Progenitor cell of endocrine pancreas (in vitro differentiated cells): ENCODE measurements around the gene GLP2R. TPM values are rescaled to one million over a fixed set of nuclear protein-coding genes. Genes with fewer than 3 reads are reported as not detected.

Experiments
- DNase-seq: peaks from one replicate; pipeline ENCODE4 v3.0.0; 2021; ENCODE audit warnings: low spot score; ENCODE audit not compliant: unreplicated experiment
- H3K27ac Mint-ChIP-seq: 2 replicates; pipeline ENCODE4 v1.8.0; 2021; ENCODE audit warnings: mild to moderate bottlenecking, moderate library complexity, mixed read lengths
- H3K27me3 Mint-ChIP-seq: 2 replicates; pipeline ENCODE4 v1.8.0; 2021; ENCODE audit warnings: mixed read lengths
- H3K36me3 Mint-ChIP-seq: 2 replicates; pipeline ENCODE4 v1.8.0; 2022; ENCODE audit warnings: mixed read lengths; ENCODE audit not compliant: insufficient read depth
- H3K4me1 Mint-ChIP-seq: 2 replicates; pipeline ENCODE4 v1.8.0; 2021; ENCODE audit warnings: low read depth, mixed read lengths
- H3K4me3 Mint-ChIP-seq: 2 replicates; pipeline ENCODE4 v1.8.0; 2021; ENCODE audit warnings: low read depth, mild to moderate bottlenecking, moderate library complexity, mixed read lengths
- H3K9me3 Mint-ChIP-seq: 2 replicates; pipeline ENCODE4 v1.8.0; 2021; ENCODE audit warnings: low read depth, mixed read lengths
- total RNA-seq: library from RNA; stranded (reverse); gene quantifications from 2 replicates; pipeline ENCODE4 v1.2.1, GENCODE V29; 2021
- TF ChIP-seq, protein P1 (sequence below): fragments of 200-600 bp; sonication (generic); IDR thresholded peaks from one replicate; pipeline ENCODE4 v1.5.0; 2021; ENCODE audit warnings: antibody characterized with exemption, mild to moderate bottlenecking; ENCODE audit not compliant: unreplicated experiment

The GLP2R gene
- total RNA-seq, 1 donor from 2014 or later = not detected

DNA sequence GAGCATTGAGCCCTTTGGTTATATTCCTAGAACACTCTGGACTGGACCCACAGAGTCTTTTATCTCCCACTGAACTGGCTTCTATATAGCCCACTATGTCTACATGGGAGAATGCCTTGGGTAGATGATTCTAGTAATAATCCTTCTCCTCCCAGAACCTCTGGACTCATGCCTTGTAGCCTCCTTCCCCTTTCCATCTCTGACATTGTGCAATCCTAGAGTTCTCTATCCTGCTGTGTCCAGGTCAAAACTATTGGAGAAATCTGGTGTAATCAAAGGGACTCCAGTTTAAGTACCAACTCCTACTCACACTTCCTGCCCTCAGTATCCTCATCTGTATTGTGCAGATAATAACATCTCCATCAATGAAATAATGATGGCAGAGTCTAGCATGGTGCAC, 70.2 kb downstream of the GLP2R start:
- Mint-ChIP-seq H3K36me3 (no peaks in the 10 kb centered on the region), H3K27ac (no peak overlapping the region), H3K4me3 (no peak overlapping the region), H3K27me3 (peaks cover 36% of the 10 kb centered on the region), H3K9me3 (peaks cover 3% of the 10 kb centered on the region), H3K4me1 (no peaks in the 10 kb centered on the region)
- TF ChIP-seq, protein P1, sequence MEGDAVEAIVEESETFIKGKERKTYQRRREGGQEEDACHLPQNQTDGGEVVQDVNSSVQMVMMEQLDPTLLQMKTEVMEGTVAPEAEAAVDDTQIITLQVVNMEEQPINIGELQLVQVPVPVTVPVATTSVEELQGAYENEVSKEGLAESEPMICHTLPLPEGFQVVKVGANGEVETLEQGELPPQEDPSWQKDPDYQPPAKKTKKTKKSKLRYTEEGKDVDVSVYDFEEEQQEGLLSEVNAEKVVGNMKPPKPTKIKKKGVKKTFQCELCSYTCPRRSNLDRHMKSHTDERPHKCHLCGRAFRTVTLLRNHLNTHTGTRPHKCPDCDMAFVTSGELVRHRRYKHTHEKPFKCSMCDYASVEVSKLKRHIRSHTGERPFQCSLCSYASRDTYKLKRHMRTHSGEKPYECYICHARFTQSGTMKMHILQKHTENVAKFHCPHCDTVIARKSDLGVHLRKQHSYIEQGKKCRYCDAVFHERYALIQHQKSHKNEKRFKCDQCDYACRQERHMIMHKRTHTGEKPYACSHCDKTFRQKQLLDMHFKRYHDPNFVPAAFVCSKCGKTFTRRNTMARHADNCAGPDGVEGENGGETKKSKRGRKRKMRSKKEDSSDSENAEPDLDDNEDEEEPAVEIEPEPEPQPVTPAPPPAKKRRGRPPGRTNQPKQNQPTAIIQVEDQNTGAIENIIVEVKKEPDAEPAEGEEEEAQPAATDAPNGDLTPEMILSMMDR = no peak
- DNase-seq = no peak

DNA sequence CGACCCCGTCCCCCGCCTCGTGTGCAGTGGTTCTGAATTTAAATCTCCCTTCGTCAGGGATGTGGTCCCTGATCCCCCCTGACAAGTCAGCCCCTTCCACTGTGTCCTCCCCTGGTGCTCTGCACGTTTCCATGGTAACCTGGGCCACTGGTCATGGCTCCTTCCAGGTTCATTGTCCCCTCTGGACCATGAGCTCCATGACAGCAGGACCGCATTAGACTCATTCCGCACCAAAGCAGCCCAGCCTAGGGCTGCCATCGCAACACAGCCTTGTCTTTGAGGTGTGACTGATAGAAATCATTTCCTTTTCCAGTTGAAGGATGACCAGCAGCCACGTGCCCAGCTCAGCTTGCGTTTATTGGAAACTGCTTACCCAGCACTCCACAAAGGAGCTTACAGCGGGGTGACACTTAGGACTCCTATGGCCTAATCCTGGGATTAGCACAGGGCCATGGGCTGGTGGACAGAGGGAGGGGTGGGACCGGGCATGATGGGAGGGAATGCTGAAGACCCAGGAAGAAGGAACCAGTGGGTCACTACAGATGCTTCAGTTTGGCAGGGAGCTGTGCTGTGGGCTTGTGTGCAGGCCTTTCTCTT, 71.7 kb downstream of the GLP2R start:
- peaks cover 40% of the 10 kb centered on the region for H3K27me3 Mint-ChIP-seq
- H3K27ac Mint-ChIP-seq = no peak overlapping the region
- peaks cover 3% of the 10 kb centered on the region for H3K9me3 Mint-ChIP-seq
- no peak overlapping the region for H3K4me3 Mint-ChIP-seq
- TF ChIP-seq, protein P1 = no peak
- no peak for DNase-seq
- no peaks in the 10 kb centered on the region for H3K4me1 Mint-ChIP-seq
- no peaks in the 10 kb centered on the region for H3K36me3 Mint-ChIP-seq

DNA sequence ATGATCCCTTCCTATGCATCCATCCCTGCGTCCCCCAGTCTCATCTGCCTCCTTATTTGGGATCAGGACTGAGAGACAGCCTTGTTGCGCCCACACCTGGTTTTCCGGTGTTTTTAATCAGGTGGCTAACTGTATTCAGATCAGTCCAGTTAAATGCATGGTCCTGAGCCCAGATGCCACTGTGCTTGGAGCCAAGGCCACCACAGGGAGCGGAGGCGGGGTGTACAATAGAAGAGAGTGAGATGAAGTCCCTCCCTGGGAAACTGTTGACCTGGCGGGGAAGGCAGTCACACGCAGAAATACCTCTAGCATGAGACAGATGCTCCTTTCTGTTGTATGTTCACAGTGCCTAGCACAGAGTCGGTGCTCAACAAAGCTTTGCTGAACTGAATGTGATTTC, 73.1 kb downstream of the GLP2R start:
- no peak overlapping the region for H3K4me3 Mint-ChIP-seq
- H3K27me3 Mint-ChIP-seq = peaks cover 36% of the 10 kb centered on the region
- TF ChIP-seq, protein P1 = no peak
- no peak overlapping the region for H3K27ac Mint-ChIP-seq
- no peak for DNase-seq
- H3K36me3 Mint-ChIP-seq = no peaks in the 10 kb centered on the region
- H3K4me1 Mint-ChIP-seq = no peaks in the 10 kb centered on the region
- no peaks in the 10 kb centered on the region for H3K9me3 Mint-ChIP-seq

DNA sequence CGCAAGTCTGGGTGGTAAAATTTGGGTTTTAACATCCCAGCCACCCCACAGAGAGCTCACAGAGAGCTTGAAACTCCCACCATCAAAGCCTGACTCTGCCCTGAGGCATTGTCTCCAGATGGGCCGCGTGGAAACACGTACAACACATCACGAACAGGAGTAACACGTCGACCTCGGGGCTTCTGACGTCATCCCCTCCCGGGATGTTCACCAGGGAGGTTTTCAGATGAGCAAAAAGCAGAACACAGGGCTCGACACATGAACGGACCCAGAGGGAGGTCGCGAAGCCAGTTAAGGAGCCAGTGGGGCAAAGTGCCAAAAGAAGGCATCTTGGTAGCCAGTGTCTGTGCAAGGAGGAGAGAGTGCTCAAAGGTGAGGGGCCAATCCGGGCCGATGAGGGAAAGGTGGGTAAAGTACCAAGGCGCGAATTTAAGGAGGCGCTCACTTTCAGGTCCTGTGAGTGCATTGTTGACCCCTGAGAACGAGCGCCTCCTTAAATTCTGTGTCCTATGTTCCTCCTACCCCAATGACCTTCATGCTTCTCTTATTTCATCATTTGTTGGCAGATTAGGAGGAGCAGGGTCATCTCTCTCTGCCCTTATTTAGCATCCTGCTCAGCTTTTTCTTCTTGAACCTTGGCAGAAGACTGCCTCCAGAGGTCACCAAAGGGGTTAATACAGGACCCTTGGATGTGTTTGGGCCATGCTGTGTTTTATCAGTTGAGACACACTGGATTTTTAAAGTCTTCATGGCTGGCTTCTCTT, 73.7 kb downstream of the GLP2R start:
- no peaks in the 10 kb centered on the region for H3K36me3 Mint-ChIP-seq
- H3K4me3 Mint-ChIP-seq = no peak overlapping the region
- H3K4me1 Mint-ChIP-seq = no peaks in the 10 kb centered on the region
- TF ChIP-seq, protein P1 = no peak
- no peak for DNase-seq
- no peak overlapping the region for H3K27ac Mint-ChIP-seq
- H3K9me3 Mint-ChIP-seq = no peaks in the 10 kb centered on the region
- peaks cover 31% of the 10 kb centered on the region for H3K27me3 Mint-ChIP-seq

DNA sequence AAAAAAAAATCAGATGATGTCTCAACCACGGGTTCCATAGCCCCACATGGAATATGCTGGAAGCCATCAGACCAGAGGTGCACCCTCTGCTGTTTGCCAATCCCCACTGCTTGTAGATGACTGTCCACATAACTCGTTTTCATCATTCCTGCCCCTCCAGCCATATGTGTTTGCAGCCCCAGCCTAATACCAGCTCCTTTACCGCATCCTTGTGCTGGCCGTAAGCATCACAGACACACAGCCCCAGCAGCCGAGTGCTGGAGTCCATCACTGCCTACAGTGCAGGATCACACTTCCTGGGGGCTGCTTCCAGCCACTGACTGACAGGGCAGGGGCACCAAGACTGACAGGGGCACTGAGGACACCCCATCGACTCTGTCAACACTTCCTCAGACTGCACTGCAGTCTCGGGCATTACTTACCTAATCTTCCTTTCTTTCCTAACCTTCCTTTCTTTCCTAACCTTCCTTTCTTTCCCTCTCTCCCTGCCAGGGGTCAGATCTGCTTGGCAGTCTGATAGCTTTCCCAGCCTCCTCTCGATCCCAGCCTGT, 74.4 kb downstream of the GLP2R start:
- Mint-ChIP-seq H3K4me1 (no peaks in the 10 kb centered on the region), H3K27me3 (peaks cover 31% of the 10 kb centered on the region), H3K36me3 (no peaks in the 10 kb centered on the region), H3K9me3 (no peaks in the 10 kb centered on the region), H3K4me3 (no peak overlapping the region), H3K27ac (no peak overlapping the region)
- TF ChIP-seq, protein P1 = no peak
- DNase-seq = no peak
